CD1c-positive myeloid dendritic cell (primary cell): Measurements from ENCODE around the gene CAMKV.

Experiments
- DNase-seq: peaks from one replicate; pipeline ENCODE4 v3.0.0-alpha.2; 2016; ENCODE audit errors: extremely low spot score

The CAMKV gene

DNA sequence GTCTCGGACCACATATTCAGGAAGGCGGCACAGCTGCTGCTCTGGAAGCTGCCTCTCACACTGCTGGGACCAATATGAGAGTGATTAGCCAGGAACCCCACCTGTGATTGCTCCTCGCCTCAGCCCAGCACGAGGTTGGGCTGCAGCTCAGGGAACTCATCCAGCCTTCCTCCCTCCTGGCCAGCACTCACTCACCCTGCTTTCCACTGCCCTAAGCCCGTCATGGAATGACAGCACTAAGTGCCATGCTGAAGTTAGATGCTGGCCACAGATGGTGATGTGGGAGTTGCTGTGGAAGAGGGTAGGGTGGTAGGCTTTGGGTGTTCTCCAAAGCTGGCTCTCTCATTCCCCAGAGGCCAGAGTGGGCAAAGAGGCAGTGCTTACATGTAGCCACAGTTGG is 26.6 kb upstream of the CAMKV start:
- DNase-seq: no peak

DNA sequence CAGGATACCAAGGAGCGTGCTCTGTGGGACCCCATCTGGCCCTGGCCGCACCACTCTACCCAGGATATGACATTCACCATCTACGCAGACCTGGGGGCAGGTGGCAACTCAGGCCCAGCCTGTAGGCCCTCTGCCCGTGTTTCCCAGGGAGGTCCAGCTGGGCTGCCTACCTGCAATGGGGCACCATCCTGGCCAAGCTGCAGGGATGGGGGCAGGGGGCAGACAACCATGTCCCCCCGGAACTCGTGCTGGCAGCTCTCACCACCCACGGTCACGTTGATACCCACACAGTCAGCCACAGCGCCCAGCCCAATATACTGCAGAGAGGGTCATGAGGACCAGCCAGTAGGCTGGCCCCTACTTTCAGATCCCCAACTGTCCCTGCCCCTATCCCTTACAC is 26.1 kb upstream of the CAMKV start:
- DNase-seq: no peak

- DNase-seq: no peak
Measured at GRCh38 chr3:49889296-49889695, 19.6 kb upstream of the CAMKV start.

DNA sequence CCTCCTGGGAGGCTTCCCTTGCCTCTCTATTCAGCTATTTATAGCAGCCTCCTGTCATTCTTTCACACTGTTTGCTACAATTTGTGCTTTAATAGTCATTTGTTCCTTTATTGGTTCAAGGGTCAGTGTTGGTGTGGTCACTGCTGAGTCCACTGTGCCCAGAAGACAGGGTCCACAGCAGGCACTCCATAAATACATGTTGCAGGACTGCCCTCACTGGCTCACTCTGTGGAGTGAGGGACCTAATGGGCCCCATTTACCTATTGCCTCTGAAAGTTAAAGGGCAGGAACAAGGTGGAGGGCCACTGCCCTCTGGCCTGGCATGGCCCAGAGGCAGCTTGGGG is 17.2 kb upstream of the CAMKV start:
- no peak for DNase-seq

- no peak for DNase-seq
Measured at GRCh38 chr3:49883998-49884397, 14.3 kb upstream of the CAMKV start.

DNA sequence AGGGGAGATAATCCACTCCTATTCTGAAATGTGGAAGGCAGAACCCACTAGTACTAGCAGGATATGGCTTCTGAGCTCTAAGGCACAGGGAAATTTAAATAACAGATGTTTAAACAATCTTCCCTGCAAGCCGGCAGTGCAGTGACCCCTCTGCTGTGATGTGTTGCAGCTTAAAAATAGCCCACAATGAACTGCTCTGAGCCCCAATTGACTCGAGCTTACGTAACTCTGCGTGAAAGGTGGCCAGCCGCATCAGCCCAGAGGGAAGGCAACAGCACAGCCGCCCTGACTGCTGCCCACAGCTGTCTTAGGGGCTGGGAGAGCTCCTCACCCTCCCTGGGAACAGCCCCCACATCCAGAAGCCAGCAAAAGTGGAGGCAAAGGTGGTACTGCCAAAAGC is 12.5 kb upstream of the CAMKV start:
- DNase-seq: no peak

- DNase-seq: no peak
Measured at GRCh38 chr3:49880581-49881315, 11.0 kb upstream of the CAMKV start.

GRCh38 chr3:49879721-49880120 is 10.0 kb upstream of the CAMKV start:
- no peak for DNase-seq

DNA sequence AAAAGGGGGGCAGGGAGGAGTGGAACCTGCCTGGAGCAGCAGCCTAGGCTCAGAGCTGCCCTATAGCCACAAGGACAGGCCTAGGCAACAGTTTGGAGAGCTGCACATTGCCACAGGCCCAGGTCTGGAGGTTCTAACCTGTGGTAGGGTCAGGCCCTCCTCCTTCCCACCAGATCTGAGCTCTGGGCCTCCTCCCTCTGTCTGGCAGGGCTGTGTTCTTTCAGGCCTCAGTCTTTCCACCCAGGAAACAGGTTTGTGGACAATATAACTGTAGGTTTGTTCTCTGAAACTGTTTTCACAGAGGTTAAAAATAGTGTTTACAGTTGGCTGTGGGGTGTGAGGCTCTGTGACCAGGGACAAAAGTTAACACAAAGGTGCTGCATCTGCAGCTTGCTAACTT is 9.0 kb upstream of the CAMKV start:
- DNase-seq: no peak

DNA sequence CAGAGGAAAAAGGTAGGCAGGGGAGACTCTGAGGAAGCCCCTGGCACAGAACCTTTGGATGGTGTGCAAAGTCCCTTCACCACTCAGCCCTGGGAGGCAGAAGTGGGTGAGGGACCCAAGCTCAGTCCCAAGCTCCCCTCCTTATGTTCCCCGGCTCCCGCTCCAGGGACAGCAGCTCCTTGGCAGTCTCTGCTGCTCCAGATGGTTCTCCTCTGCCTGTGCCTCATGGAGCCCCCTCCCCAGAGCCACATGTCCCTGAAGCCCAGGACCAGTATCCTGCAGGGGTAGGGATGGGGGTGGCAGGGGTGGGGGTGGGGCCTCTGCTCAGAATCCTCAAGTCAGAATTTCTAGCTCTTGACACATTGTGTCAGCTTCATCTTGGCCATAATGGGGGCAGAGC is 8.0 kb upstream of the CAMKV start:
- DNase-seq: no peak

DNA sequence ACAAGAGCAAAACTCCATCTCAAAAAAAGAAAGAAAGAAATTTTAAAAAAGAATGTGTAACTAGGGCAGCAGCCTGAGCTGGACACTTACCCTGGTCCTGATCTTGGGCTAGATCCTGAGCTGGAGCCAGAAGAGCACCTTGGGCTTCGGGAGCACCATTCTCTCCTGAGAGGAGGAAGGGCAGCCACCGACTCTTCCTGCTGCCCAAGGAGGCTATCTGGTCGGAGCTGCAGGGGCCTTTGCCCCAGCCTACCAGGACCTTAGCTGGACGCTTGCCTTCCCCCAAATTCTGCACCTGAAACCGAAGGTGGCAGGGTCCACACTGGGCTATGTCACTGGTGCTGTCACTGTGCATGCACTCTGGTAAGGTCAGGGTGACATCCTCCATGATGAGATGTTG is 6.9 kb upstream of the CAMKV start:
- DNase-seq: no peak

DNA sequence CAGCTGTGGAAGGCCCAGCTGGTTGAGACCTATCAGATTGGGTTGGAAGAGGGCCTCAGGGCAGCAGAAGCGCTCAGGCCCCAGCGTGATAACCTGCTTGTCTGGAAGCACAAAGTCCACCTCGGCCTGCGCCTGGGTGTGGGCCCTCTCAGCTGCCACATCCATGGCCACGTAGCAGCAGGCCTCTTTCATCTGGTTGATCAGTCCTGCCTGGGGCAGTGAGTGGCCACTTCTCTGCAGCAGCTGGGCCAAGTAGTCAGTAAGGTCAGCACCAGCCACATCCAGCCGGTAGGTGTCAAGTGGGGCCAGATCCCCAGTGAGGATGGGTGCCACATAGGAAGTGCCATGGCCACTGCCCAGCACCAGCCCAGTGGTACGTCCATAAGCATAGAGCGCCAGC is 3.9 kb upstream of the CAMKV start:
- no peak for DNase-seq

DNA sequence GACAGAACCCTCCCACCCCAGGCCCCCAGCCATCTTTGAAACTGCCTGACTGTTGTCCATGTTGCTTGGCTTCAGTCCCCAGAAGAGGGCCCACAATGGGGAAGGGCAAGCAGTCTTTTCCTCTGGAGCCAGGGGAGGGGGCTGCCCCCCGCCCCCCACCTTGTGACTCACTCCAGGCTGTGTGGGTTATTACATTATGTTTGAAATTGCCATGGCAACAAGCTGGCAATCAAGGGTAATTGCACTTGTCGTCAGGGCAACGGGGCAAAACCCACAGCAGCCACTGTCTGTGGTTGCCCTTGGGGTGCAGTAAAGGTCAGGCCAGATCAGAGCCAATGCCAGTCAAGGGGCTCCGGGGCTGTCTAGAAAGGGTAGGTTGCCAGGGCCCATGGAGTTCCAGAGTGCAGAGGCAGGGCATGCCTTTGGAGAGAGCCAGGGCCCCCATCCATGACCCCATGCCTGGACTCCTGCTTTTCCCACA is 3.1 kb upstream of the CAMKV start:
- DNase-seq: no peak

- DNase-seq: no peak
Measured at GRCh38 chr3:49871531-49872153, 1.9 kb upstream of the CAMKV start.

- no peak for DNase-seq
Measured at GRCh38 chr3:49868862-49869466, 742 bp downstream of the CAMKV start.

- peak; percentile 16 for DNase-seq
Measured at GRCh38 chr3:49867871-49868321, 1.8 kb downstream of the CAMKV start.

DNA sequence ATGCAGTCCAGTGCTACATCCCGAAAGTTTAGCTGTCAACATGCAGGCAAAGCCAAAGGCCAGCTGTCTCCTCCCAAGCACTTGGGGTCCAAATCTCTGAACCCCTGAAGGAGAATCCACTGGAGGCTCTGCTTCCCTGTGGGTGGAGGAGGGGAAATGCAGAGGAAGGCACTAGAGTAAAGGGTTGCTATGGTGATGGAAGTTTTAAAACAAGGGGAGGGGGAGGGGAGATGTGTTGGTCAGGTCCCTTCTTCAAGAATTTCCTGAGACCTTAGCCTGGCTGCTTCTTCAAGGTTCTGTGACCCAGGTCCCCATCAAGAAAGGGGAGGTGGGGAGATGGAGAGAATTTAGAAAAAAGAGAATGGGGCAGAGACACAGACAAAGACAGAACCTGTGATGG is 2.3 kb downstream of the CAMKV start:
- DNase-seq: no peak

- no peak for DNase-seq
Measured at GRCh38 chr3:49865198-49865784, 4.4 kb downstream of the CAMKV start.

GRCh38 chr3:49864505-49864904 is 5.2 kb downstream of the CAMKV start:
- no peak for DNase-seq

DNA sequence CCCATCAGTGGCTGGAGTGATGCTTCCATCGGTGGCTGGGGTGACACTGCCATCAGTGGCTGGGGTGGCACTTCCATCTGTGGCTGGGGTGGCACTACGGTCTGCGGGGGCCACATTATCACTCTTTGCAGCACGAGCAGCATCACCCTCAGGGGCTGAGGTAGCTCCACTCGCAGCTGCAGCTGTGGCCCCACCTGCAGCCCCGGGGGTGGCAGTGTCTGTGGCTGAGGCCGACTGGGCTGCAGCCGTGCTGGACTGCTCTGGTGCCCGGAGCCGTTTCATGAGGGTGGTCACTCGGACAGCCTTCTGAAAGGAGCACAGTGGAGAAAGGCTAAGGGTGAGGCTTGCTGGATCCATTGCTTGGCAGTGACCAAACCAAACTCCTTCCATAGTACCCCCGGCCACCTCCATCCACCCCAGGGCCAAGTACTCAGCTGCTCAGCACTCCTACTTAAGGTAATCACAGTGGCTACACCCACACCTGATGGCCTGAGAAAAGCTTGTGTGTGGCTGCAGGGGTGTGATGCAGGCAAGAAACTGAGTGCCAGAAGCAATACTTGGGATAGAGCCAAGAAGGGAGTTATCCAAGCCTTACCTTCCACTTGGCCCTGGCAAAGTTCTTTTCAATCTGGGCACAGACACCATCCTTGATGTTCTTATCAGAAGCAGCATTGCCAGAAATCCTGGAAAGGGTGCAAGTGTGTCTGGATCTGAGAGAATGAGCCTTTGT is 10.0 kb downstream of the CAMKV start:
- no peak for DNase-seq

- peak; percentile 98 for DNase-seq
Measured at GRCh38 chr3:49856181-49857005, 13.3 kb downstream of the CAMKV start, which contains the start of gene TRAIP. TSS of gene TRAIP (minus strand) at chr3:49856564. CDS start at chr3:49856453, 111 bp downstream.
